T-helper 22 cell (primary cell): ENCODE data around the gene SMG1.
"Not testable (repeated sequence)": the region's sequence is repeated elsewhere in the genome, so short reads cannot be mapped to it uniquely, and the experiment has no call there.

Experiments used
- DNase-seq: peaks from one replicate; pipeline ENCODE4 v3.0.0-alpha.2; 2020; ENCODE audit warnings: low read depth

The SMG1 gene

DNA sequence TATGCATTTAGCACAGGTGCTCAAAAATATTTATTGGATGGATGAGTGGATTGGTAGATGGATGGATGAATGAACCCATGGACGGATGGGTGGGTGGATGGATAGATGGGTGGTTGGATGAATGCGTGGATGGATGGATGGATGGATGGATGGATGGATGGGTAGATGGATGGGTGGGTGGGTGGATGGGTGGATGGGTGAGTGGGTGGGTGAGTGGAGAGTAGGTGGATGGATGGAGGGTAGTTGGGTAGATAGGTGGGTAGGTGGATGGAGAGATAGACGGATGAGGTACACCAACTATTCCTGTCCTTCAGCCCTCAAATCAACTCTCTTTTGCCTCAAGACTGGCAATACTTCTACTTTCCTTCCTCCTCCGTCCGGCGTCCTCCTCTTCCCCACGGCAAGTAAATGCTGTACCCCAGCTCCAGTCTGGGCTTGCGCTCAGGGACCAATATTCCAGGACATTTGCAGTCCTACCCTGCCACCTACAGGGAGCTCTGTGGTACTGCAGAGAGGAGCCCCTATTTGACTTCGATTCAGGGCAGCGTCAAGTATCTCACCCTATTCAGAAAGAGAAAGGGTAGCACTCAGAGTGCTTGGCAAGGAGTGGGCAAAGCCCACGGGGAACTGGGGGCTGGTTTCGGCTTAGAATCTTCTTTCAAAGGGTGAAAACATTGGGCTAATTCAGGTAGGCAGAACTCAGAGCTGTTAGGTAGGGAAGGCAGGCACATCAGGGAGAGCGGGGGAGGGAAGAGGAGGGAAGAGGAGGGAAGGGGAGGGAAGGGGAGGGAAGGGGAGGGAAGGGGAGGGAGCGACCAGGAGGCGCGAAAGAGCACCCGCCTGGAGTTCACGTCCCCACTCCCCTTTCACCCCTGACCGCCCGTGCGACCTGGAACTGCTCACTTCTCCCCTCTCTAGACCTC, 166.3 kb downstream of the SMG1 start:
- DNase-seq = peak; percentile 9

- DNase-seq = not testable (repeated sequence)
Measured at GRCh38 chr16:18757960-18758660, 168.1 kb downstream of the SMG1 start.

DNA sequence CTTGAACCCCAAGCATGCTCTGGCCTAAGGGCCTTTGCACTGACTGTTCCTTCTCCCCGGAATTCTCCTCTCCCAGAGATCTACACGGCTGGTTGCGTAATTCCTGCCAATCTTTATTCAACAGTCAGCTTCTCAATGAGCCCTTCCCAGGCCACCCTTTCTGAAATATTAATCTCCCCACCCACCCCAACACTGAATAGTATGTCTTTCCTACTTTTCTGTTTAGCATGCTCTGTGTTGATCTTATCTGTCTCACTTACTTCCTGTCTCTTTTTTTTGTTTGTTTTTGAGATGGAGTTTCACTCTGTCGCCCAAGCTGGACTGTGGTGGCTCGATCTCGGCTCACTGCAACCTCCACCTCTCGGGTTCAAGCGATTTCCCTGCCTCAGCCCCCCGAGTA, 169.6 kb downstream of the SMG1 start:
- DNase-seq = not testable (repeated sequence)
